SK-N-SH (cell line): ENCODE measurements around the gene GPR146. TPM values are rescaled to one million over a fixed set of nuclear protein-coding genes. Genes with fewer than 3 reads are reported as not detected.

Experiments
- CTCF ChIA-PET: fragments of 300-600, 350-600 bp; formaldehyde crosslinking; extraction: SDS; loops from one replicate; lab custom pipeline; 2021; lab: Yijun Ruan, JAX
- POLR2A ChIA-PET: fragments of 350-600 bp; sonication (Branson Sonifier 250); formaldehyde crosslinking; extraction: SDS; loops from one replicate; lab custom pipeline; 2020; ENCODE audit warnings: antibody characterized with exemption, inconsistent platforms; lab: Yijun Ruan, JAX
- DNase-seq: peaks from one replicate; pipeline ENCODE4 v3.0.0; 2012
- H2AFZ ChIP-seq: fragments of 200-600 bp; sonication (generic); 2 replicates; pipeline ENCODE4 v1.8.1; 2016; ENCODE audit warnings: antibody characterized with exemption, mild to moderate bottlenecking, low read depth
- H3F3A ChIP-seq: fragments of 200-600 bp; sonication (generic); replicated peaks from 2 replicates; pipeline ENCODE3; 2016; ENCODE audit warnings: antibody characterized with exemption, mild to moderate bottlenecking; ENCODE audit not compliant: insufficient read depth
- H3K27ac ChIP-seq, 2 experiments: fragments of 200-500 bp in 1 of 2; fragments of 200-600 bp in 1 of 2; sonication (Bioruptor generic) in 1 of 2; sonication (generic), shearing (Covaris generic) in 1 of 2; 2 replicates each; pipeline versions ENCODE4 v1.5.1 to v1.6.1; 2014 to 2016; ENCODE audit warnings: low read depth in 2 of 2, inconsistent platforms in 1 of 2, low read length in 1 of 2, mild to moderate bottlenecking in 1 of 2, mixed read lengths in 1 of 2
- H3K27me3 ChIP-seq: fragments of 200-600 bp; sonication (generic), shearing (Covaris generic); 2 replicates; pipeline ENCODE4 v1.6.1; 2016; ENCODE audit warnings: mixed run types; ENCODE audit not compliant: insufficient read depth
- H3K36me3 ChIP-seq, 2 experiments: fragments of 200-500 bp in 1 of 2; fragments of 200-600 bp in 1 of 2; sonication (Bioruptor generic) in 1 of 2; sonication (generic) in 1 of 2; replicated peaks in 1 of 2; 2 replicates each; pipeline versions ENCODE3 to v1.5.1; 2014 to 2016; ENCODE audit warnings: low read length in 1 of 2, mild to moderate bottlenecking in 1 of 2; ENCODE audit not compliant: insufficient read depth in 2 of 2, control insufficient read depth in 1 of 2
- H3K4me1 ChIP-seq, 2 experiments: fragments of 200-500 bp in 1 of 2; fragments of 200-600 bp in 1 of 2; sonication (Bioruptor generic) in 1 of 2; sonication (generic), shearing (Covaris generic) in 1 of 2; 2 replicates each; pipeline versions ENCODE4 v1.5.1 to v1.6.1; 2014 to 2016; ENCODE audit warnings: low read depth in 1 of 2, low read length in 1 of 2, mixed run types in 1 of 2; ENCODE audit not compliant: insufficient read depth in 2 of 2, control insufficient read depth in 1 of 2
- H3K4me2 ChIP-seq: fragments of 200-600 bp; sonication (generic), shearing (Covaris generic); 2 replicates; pipeline ENCODE4 v1.6.1; 2017; ENCODE audit warnings: mixed run types
- H3K4me3 ChIP-seq, 2 experiments: fragments of 200-500 bp in 1 of 2; fragments of 200-600 bp in 1 of 2; sonication (Bioruptor generic) in 1 of 2; sonication (generic), shearing (Covaris generic) in 1 of 2; 2 replicates each; pipeline versions ENCODE4 v1.5.1 to v1.8.1; 2014 to 2016; ENCODE audit warnings: low read depth in 2 of 2, inconsistent platforms in 1 of 2, low read length in 1 of 2, mild to moderate bottlenecking in 1 of 2, mixed read lengths in 1 of 2, moderate library complexity in 1 of 2
- H3K79me2 ChIP-seq: fragments of 200-600 bp; sonication (generic); 2 replicates; pipeline ENCODE4 v1.8.1; 2017; ENCODE audit warnings: mild to moderate bottlenecking; ENCODE audit not compliant: insufficient read depth
- H3K9ac ChIP-seq: fragments of 200-600 bp; sonication (generic); 2 replicates; pipeline ENCODE4 v1.6.1; 2017; ENCODE audit warnings: mixed run types
- H3K9me2 ChIP-seq: fragments of 200-600 bp; sonication (generic); 2 replicates; pipeline ENCODE4 v1.6.1; 2017; ENCODE audit warnings: mixed run types
- H3K9me3 ChIP-seq: fragments of 200-600 bp; sonication (generic); 2 replicates; pipeline ENCODE4 v1.6.1; 2017; ENCODE audit warnings: mixed run types, mild to moderate bottlenecking, moderate library complexity
- H4K20me1 ChIP-seq: fragments of 200-600 bp; sonication (generic); 2 replicates; pipeline ENCODE4 v1.6.1; 2017; ENCODE audit warnings: mild to moderate bottlenecking, mixed run types; ENCODE audit not compliant: insufficient read depth
- ELF1 ChIP-seq: IDR thresholded peaks from 2 replicates; pipeline ENCODE4 v1.4.0; 2012
- FOSL2 ChIP-seq: IDR thresholded peaks from 2 replicates; pipeline ENCODE4 v1.4.0; 2012; ENCODE audit warnings: low read depth, mild to moderate bottlenecking, moderate library complexity, borderline replicate concordance
- FOXJ3 ChIP-seq: sonication (generic); formaldehyde crosslinking; IDR thresholded peaks from 2 replicates; pipeline ENCODE4 v1.5.1; 2020; ENCODE audit warnings: mild to moderate bottlenecking, missing genetic modification reagents
- FOXM1 ChIP-seq: IDR thresholded peaks from 2 replicates; pipeline ENCODE4 v1.4.0; 2012; ENCODE audit warnings: low read depth, mild to moderate bottlenecking
- GABPA ChIP-seq: IDR thresholded peaks from 2 replicates; pipeline ENCODE4 v1.4.0; 2012; ENCODE audit warnings: low read depth, mild to moderate bottlenecking
- GATA2 ChIP-seq: sonication (generic); formaldehyde crosslinking; IDR thresholded peaks from 2 replicates; pipeline ENCODE4 v1.5.0; 2020; ENCODE audit warnings: mild to moderate bottlenecking, missing genetic modification reagents
- JUND ChIP-seq: IDR thresholded peaks from 2 replicates; pipeline ENCODE4 v1.4.0; 2012
- MEF2A ChIP-seq: IDR thresholded peaks from 2 replicates; pipeline ENCODE4 v1.4.0; 2012; ENCODE audit warnings: low read depth, borderline replicate concordance
- NRF1 ChIP-seq: IDR thresholded peaks from 2 replicates; pipeline ENCODE4 v1.6.1; 2012; ENCODE audit warnings: low read depth, mild to moderate bottlenecking, low read length
- RFX5 ChIP-seq: IDR thresholded peaks from 2 replicates; pipeline ENCODE4 v1.6.1; 2012; ENCODE audit warnings: mild to moderate bottlenecking, improper control_type of control experiment, low read length
- RXRA ChIP-seq: IDR thresholded peaks from 2 replicates; pipeline ENCODE4 v1.4.0; 2012; ENCODE audit warnings: low read depth, mild to moderate bottlenecking, borderline replicate concordance
- SIN3A ChIP-seq: IDR thresholded peaks from 2 replicates; pipeline ENCODE4 v1.6.1; 2012; ENCODE audit warnings: low read depth, mild to moderate bottlenecking, low read length, moderate library complexity, borderline replicate concordance
- TEAD4 ChIP-seq: IDR thresholded peaks from 2 replicates; pipeline ENCODE4 v1.4.0; 2012; ENCODE audit warnings: mild to moderate bottlenecking, borderline replicate concordance; ENCODE audit not compliant: insufficient read depth
- WGBS: methylation state at CpG from one replicate; pipeline ENCODE4 v1.1.6; 2017; ENCODE audit warnings: low lambda C conversion rate; 5-methylcytosine and 5-hydroxymethylcytosine counted together
- polyA plus RNA-seq, 3 experiments: library from polyadenylated mRNA; depleted of rRNA; stranded (reverse); fragments of >200 nt; gene quantifications; 2 replicates each; pipeline ENCODE4 v1.2.3, GENCODE V29; 2012
- TF ChIP-seq, protein P1 (sequence below): fragments of 200-600 bp; sonication (generic); IDR thresholded peaks from 2 replicates; pipeline ENCODE4 v1.6.1; 2017; ENCODE audit warnings: antibody characterized with exemption, mild to moderate bottlenecking, moderate library complexity
- TF ChIP-seq, protein P2 (sequence below): fragments of 150-350 bp; IDR thresholded peaks from 2 replicates; pipeline ENCODE4 v1.6.1; 2016; ENCODE audit warnings: mild to moderate bottlenecking, low read depth, low read length
- TF ChIP-seq, protein P3 (sequence below): IDR thresholded peaks from 2 replicates; pipeline ENCODE4 v1.4.0; 2012; ENCODE audit warnings: low read depth, borderline replicate concordance
- TF ChIP-seq, protein P4 (sequence below): IDR thresholded peaks from 2 replicates; pipeline ENCODE4 v1.6.1; 2012; ENCODE audit warnings: mild to moderate bottlenecking, low read depth, low read length, moderate library complexity
- TF ChIP-seq, protein P5 (sequence below): IDR thresholded peaks from 2 replicates; pipeline ENCODE4 v1.4.0; 2012; ENCODE audit warnings: low read depth, borderline replicate concordance

GPR146 gene
- polyA plus RNA-seq, 1 of the 3 experiments (the other 2 are of a cell fraction): 1.4 TPM

DNA sequence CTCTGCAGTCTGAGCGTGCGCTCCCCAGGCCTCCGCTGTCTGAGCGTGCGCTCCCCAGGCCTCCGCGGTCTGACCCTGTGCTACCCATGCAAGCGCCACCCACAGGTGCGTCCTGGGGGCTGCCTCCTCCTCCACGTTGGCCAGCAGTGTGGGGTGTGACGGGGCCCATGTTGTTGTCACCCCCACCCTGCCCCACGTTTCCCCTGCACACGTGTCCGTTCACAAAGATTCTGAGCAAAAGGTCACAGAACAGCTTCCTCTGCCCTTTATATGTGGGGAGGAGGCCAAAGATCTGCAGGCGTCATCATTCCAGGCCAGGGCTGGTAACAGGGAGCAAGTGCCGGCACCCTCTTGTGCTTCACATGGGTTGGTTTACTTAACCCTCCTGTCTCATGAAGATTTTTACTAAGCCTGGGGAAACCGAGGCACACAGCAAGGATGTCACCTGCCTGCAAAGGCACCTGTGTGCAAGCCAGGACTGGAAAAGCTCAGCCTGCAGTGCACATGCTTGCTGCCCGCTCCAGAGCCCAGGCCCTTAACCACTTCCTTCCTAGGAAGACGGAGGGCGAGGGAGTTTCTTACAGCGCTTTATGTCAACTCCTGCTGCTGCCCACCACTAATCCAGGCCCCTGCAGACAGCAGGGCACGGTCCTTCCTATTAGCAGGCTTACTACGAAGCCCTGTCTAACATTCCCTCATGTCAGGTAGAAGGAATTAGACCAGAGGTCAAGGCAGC lies 4.8 kb downstream of the GPR146 start:
- no peaks in the 10 kb centered on the region for H3K9me2 ChIP-seq
- H3K9me3 ChIP-seq: no peaks in the 10 kb centered on the region
- H3K9ac ChIP-seq: no peak overlapping the region
- ChIA-PET POLR2A (no interaction called here), CTCF (interaction anchor here (1.4 to 27.8 kb wide), 3 partner anchors 18 to 53 kb away, joined by 3 to 756 read pairs (median 168); no protein-coding TSS in a partner anchor)
- no peak for TF ChIP-seq RXRA
- TF ChIP-seq, protein P1, sequence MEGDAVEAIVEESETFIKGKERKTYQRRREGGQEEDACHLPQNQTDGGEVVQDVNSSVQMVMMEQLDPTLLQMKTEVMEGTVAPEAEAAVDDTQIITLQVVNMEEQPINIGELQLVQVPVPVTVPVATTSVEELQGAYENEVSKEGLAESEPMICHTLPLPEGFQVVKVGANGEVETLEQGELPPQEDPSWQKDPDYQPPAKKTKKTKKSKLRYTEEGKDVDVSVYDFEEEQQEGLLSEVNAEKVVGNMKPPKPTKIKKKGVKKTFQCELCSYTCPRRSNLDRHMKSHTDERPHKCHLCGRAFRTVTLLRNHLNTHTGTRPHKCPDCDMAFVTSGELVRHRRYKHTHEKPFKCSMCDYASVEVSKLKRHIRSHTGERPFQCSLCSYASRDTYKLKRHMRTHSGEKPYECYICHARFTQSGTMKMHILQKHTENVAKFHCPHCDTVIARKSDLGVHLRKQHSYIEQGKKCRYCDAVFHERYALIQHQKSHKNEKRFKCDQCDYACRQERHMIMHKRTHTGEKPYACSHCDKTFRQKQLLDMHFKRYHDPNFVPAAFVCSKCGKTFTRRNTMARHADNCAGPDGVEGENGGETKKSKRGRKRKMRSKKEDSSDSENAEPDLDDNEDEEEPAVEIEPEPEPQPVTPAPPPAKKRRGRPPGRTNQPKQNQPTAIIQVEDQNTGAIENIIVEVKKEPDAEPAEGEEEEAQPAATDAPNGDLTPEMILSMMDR: no peak
- TF ChIP-seq, protein P2, sequence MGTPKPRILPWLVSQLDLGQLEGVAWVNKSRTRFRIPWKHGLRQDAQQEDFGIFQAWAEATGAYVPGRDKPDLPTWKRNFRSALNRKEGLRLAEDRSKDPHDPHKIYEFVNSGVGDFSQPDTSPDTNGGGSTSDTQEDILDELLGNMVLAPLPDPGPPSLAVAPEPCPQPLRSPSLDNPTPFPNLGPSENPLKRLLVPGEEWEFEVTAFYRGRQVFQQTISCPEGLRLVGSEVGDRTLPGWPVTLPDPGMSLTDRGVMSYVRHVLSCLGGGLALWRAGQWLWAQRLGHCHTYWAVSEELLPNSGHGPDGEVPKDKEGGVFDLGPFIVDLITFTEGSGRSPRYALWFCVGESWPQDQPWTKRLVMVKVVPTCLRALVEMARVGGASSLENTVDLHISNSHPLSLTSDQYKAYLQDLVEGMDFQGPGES: no peak
- TF ChIP-seq FOXJ3 (CRISPR knock-in tag): no peak
- TF ChIP-seq TEAD4: no peak
- TF ChIP-seq, protein P3, sequence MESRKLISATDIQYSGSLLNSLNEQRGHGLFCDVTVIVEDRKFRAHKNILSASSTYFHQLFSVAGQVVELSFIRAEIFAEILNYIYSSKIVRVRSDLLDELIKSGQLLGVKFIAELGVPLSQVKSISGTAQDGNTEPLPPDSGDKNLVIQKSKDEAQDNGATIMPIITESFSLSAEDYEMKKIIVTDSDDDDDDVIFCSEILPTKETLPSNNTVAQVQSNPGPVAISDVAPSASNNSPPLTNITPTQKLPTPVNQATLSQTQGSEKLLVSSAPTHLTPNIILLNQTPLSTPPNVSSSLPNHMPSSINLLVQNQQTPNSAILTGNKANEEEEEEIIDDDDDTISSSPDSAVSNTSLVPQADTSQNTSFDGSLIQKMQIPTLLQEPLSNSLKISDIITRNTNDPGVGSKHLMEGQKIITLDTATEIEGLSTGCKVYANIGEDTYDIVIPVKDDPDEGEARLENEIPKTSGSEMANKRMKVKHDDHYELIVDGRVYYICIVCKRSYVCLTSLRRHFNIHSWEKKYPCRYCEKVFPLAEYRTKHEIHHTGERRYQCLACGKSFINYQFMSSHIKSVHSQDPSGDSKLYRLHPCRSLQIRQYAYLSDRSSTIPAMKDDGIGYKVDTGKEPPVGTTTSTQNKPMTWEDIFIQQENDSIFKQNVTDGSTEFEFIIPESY: no peak
- TF ChIP-seq SIN3A: no peak
- TF ChIP-seq GABPA: no peak
- TF ChIP-seq ELF1: no peak
- no peak for TF ChIP-seq FOXM1
- peaks cover 6% of the 10 kb centered on the region for H3F3A ChIP-seq
- no peak overlapping the region for H3K27ac ChIP-seq
- no peak overlapping the region for H3K4me3 ChIP-seq
- no peak for DNase-seq
- H3K36me3 ChIP-seq: no peaks in the 10 kb centered on the region
- H4K20me1 ChIP-seq: peaks cover 43% of the 10 kb centered on the region
- no peaks in the 10 kb centered on the region; the same call in 1 of the 2 replicates for H3K79me2 ChIP-seq
- WGBS: 95% methylated on average over 23 of the region's 23 CpGs
- H3K4me2 ChIP-seq: no peak overlapping the region
- no peak overlapping the region for H2AFZ ChIP-seq
- peaks cover 0 to 41% of the 10 kb centered on the region in 2 experiments; a peak in 2 of 4 replicates for H3K4me1 ChIP-seq
- no peaks in the 10 kb centered on the region for H3K27me3 ChIP-seq

DNA sequence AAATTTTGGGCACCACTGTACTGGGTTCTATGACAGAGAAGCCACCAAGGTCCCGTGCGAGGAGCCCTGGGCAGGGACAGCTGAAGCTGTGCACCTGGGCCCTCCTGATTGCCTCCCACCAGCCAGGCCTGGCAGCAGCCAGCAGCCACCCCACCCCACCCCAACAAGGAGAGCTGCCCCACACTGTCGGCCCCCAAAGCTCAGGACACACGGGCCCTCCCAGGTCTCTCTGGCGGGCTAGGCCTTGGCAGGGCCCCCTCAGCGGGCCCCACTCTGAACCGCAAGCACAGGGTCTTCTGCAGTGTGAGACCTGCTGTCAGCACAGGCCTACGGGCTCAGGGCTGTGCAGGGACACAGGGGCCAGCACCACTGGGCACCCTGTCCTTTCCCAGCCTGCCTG lies 5.5 kb downstream of the GPR146 start:
- Histone ChIP-seq H3K4me3 (no peak overlapping the region), H3K9ac (no peak overlapping the region), H3K4me2 (no peak overlapping the region), H3K4me1 (peaks cover 0 to 45% of the 10 kb centered on the region in 2 experiments; a peak in 2 of 4 replicates), H2AFZ (no peak overlapping the region), H3K36me3 (no peaks in the 10 kb centered on the region), H4K20me1 (peaks cover 41% of the 10 kb centered on the region), H3K79me2 (no peaks in the 10 kb centered on the region; the same call in 1 of the 2 replicates), H3K27ac (no peak overlapping the region), H3K9me3 (no peaks in the 10 kb centered on the region), H3K27me3 (no peaks in the 10 kb centered on the region), H3K9me2 (no peaks in the 10 kb centered on the region), H3F3A (peaks cover 4% of the 10 kb centered on the region)
- DNase-seq: no peak
- 86% methylated on average over 5 of the region's 8 CpGs for WGBS
- POLR2A ChIA-PET: no interaction called here
- CTCF ChIA-PET: interaction anchor here (1.4 to 27.8 kb wide), 4 partner anchors 17 to 54 kb away, joined by 3 to 756 read pairs (median 86); no protein-coding TSS in a partner anchor
- no peak for TF ChIP-seq NRF1
- TF ChIP-seq GATA2 (CRISPR knock-in tag): no peak
- no peak for TF ChIP-seq JUND
- no peak for TF ChIP-seq RXRA
- no peak for TF ChIP-seq MEF2A
- TF ChIP-seq RFX5: no peak
- no peak for TF ChIP-seq FOSL2
- TF ChIP-seq, protein P4, sequence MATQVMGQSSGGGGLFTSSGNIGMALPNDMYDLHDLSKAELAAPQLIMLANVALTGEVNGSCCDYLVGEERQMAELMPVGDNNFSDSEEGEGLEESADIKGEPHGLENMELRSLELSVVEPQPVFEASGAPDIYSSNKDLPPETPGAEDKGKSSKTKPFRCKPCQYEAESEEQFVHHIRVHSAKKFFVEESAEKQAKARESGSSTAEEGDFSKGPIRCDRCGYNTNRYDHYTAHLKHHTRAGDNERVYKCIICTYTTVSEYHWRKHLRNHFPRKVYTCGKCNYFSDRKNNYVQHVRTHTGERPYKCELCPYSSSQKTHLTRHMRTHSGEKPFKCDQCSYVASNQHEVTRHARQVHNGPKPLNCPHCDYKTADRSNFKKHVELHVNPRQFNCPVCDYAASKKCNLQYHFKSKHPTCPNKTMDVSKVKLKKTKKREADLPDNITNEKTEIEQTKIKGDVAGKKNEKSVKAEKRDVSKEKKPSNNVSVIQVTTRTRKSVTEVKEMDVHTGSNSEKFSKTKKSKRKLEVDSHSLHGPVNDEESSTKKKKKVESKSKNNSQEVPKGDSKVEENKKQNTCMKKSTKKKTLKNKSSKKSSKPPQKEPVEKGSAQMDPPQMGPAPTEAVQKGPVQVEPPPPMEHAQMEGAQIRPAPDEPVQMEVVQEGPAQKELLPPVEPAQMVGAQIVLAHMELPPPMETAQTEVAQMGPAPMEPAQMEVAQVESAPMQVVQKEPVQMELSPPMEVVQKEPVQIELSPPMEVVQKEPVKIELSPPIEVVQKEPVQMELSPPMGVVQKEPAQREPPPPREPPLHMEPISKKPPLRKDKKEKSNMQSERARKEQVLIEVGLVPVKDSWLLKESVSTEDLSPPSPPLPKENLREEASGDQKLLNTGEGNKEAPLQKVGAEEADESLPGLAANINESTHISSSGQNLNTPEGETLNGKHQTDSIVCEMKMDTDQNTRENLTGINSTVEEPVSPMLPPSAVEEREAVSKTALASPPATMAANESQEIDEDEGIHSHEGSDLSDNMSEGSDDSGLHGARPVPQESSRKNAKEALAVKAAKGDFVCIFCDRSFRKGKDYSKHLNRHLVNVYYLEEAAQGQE: no peak
- TF ChIP-seq, protein P5, sequence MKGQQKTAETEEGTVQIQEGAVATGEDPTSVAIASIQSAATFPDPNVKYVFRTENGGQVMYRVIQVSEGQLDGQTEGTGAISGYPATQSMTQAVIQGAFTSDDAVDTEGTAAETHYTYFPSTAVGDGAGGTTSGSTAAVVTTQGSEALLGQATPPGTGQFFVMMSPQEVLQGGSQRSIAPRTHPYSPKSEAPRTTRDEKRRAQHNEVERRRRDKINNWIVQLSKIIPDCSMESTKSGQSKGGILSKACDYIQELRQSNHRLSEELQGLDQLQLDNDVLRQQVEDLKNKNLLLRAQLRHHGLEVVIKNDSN: no peak
- TF ChIP-seq FOXJ3 (CRISPR knock-in tag): no peak
